GM19463 (cell line): Measurements from ENCODE around the gene MTX1.
"Not testable (repeated sequence)": the region's sequence is repeated elsewhere in the genome, so short reads cannot be mapped to it uniquely, and the experiment has no call there.

Experiments used
- ATAC-seq: cut with Tn5 transposase; IDR thresholded peaks from one replicate; pipeline ENCODE4 v1.9.1; 2021; ENCODE audit warnings: mild to moderate bottlenecking, moderate library complexity; ENCODE audit not compliant: unreplicated experiment

Gene MTX1, protein sequence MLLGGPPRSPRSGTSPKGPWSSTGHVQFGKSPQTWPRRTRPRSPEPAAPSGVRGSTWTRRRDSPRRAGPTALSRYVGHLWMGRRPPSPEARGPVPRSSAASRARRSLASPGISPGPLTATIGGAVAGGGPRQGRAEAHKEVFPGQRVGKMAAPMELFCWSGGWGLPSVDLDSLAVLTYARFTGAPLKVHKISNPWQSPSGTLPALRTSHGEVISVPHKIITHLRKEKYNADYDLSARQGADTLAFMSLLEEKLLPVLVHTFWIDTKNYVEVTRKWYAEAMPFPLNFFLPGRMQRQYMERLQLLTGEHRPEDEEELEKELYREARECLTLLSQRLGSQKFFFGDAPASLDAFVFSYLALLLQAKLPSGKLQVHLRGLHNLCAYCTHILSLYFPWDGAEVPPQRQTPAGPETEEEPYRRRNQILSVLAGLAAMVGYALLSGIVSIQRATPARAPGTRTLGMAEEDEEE

DNA sequence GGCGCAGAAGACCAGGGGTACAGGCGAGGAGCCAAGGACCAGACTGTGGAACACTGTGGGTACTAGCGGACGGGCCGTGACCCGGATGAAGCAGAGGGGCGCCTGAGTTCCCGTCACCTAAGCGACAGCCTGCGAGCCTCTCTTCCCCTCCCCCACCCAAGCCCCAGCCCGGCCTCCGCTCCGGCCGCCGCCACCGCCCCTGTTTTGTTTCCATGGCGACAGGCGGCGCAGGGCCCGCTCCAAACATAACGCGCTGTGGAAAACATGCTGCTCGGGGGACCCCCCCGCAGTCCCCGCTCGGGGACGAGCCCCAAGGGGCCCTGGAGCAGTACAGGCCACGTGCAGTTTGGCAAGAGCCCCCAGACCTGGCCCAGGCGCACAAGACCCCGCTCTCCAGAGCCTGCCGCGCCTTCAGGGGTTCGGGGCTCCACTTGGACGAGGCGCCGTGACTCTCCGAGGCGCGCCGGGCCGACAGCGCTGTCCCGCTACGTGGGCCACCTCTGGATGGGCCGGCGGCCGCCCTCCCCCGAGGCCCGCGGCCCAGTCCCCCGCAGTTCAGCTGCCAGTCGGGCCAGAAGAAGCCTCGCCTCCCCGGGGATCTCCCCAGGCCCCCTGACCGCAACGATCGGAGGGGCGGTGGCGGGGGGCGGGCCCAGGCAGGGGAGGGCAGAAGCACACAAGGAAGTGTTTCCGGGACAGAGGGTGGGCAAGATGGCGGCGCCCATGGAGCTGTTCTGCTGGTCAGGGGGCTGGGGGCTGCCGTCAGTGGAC is at the start of gene MTX1:
Gene MTX1, plus strand, starts transcription at position 155 of the 771 bp plus-strand sequence. Its CDS starts 110 bp downstream, at position 265.
- ATAC-seq, result peak; percentile 83

- no peak for ATAC-seq
These were observed 49.5 kb upstream of the MTX1 start for GRCh38 chr1:155158991-155159390.

DNA sequence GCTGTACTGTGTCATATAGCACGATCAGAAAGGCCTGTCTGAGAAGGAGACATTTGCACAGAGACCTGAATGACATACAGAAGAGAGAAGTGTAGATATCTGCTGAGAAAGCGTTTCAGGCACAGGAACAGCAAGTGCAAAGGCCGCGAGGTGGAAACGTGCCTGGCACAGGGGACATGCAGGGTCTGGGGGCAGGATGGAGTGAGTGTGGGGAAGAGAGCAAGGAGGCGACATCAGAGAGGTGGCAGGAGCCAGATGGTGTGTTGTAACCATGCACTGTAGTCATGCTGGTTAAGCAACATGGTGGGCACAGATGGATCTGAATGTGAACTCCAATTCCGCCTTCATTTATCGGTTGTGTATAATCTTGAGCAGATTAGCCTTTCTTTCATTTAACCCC is 48.4 kb upstream of the MTX1 start:
- no peak for ATAC-seq

GRCh38 chr1:155162631-155163030 is 45.9 kb upstream of the MTX1 start:
- ATAC-seq, result not testable (repeated sequence)

GRCh38 chr1:155163785-155164184 is 44.7 kb upstream of the MTX1 start:
- ATAC-seq, result not testable (repeated sequence)

- not testable (repeated sequence) for ATAC-seq
These were observed 43.9 kb upstream of the MTX1 start for GRCh38 chr1:155164625-155165024.

DNA sequence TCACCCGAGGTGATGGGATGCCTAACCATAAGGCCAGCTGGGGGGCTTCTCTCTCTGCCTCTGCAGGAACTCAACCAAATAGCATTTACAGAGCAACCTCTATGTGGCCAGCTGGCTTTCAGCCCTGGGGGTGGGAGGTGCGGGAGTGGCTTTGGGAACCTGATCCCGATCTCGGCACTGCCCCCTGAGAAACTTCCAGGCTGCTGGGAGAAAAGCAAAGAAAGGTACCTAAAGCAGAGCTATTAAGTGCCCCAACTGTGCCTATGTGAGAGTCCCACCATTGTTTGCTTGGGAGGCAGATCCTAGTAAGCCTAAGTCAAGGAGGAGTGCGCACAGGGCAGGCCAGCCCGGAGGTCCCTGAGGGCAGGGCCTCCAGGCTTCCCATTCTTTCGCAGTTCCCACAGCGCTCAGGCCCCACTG is 42.4 kb upstream of the MTX1 start:
- ATAC-seq, result no peak

GRCh38 chr1:155166471-155167165 is 41.9 kb upstream of the MTX1 start:
- no peak for ATAC-seq

GRCh38 chr1:155167166-155168104 is 41.1 kb upstream of the MTX1 start:
- peak; percentile 41 for ATAC-seq

DNA sequence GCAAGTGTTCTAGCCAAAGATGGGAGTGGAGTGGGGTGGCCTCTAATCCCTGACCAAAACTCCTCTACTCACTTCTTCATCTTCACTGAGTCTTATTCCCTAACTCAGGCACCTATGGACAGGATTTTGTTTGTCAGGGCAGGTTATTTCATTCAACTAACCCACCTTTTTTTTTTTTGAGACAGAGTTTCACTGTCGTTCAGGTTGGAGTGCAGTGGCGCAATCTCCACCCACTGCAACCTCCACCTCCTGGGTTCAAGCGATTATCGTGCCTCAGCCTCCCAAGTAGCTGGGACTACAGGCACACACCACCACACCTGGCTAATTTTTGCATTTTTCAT is 40.4 kb upstream of the MTX1 start:
- not testable (repeated sequence) for ATAC-seq

DNA sequence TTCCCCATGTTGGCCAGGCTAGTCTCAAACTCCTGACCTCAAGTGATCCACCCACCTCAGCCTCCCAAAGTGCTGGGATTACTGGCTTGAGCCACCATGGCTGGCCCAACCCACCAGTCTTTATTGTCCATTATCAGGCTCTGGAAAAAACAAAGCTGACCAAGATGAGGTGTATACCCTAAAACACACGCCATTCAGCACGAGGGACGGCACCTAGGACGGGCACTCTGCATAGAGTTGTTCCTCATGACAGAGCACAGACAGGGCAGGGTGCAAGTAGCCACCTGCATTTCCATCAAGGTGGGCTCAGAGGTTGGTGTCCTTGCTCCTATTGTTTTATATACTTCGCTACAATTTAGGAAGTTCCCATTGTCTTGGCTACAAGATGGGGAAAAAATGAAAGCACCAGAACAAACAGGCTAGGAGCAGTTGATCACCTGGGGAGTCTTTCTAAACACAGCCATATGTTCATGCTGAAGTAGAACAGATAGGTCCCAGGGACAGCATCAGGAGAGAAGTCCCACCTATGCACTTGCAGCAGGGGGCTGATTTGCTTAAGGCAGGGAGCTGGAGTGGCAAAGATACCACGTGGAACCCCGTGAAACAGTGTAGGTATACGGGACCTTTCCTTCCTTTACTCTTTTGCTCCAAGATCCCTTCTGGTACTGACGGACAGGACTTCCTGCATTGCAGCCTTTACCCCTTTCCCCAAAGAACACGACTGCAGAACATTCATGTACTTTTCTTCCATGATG is 39.9 kb upstream of the MTX1 start:
- no peak for ATAC-seq

DNA sequence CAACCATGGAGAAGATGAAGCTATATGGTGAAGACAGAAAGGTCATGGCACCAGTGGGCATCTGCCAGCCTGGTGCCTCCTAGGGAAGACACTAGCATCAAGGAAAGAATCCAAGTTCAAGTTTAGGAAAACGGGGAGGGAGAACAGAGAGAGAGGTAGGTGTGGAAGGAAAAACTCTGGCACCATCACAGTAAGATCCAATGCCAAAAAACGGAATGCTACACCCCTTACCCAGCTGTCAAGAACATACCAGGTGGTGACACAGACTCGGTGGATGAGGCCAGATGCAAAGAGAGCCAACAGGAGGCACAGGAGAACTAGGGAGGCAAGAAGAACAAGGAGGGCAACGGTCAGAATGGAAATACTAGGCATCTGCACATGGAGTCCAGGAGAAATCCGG is 39.0 kb upstream of the MTX1 start:
- ATAC-seq, result no peak

DNA sequence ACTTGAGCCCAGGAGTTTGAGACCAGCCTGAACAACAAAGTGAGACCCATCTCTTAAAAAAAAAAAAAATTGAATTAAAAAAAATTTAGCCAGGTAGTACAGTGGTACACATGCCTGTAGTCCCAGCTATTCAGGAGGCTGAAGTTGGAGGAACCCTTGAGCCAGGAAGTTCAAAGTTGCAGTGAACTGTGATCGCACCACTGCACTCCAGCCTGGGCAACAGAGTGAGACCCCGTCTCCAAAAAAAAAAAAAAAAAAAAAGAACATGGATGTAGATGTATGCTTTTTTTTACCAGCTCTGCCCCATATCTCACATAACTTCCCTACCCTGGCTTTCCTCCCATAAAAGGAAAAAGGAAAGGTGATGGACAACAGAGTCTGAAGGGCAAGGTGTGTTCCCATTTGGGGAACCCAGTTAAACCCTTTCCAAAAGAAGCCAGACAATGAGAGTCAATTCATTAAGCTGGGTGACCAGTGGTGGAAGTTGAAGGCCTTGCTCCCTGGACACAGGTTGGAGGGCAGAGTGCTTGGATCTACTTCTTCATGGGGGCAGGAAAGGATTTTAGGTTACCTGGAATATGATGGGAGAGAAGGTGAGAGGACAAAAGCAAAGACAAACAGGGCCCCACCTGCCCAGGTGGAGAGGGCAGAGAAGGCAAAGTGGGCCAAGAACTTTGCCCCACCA is 38.3 kb upstream of the MTX1 start:
- ATAC-seq, result no peak

DNA sequence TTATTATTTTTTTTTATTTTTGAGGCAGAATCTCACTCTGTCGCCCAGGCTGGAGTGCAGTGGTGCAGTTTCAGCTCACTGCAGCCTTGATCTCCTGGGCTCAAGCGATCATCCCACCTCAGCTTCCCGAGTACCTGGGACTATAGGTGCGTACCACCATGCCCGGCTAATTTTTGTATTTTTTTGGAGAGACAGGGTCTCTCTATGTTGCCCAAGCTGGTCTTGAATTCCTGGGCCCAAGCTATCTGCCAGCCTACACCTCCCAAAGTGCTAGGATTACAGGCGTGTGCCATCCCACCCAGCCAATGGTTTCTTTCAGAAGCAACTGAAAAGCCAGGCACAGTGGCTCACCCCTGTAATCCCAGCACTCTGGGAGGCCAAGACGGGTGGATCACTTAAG is 37.7 kb upstream of the MTX1 start:
- no peak for ATAC-seq

- peak; percentile 19 for ATAC-seq
These were observed 36.4 kb upstream of the MTX1 start for GRCh38 chr1:155171836-155172731.

DNA sequence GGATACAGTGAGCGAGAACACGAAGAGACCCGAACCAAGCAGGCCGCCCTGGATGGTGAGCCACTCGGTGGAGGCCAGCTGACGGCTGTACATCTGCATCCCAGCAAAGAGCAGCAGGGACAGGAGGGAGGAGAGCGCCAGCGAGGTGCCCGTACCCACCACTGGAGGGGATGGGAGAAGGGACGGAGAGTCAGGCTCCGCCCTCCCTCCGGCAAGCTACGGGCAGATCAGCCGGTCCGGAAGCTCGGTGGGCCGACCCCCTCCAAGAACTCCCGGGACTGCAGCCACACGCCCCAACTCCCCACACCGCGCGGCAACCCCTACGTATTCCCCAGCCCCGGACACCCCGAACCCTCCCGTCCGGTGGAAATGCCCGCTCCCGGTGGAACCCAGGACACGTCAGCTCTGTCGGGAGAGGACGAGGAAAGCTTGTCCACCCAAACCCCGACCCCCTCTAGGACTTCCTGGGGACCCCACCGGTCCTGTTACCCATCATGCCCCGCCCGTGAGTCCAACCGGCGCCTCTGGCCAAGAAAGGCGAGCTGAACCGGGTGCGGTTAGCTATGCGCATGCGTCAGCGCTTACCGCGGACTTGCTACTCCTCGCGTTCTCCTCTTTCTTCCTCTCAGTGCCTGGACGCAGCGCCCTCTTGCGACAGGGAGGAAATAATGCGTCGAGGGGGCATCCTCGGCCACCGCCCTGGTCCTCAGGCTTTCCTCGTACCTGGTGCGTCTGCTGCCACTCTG is 35.6 kb upstream of the MTX1 start, which contains the start of gene KRTCAP2:
Gene KRTCAP2, minus strand, starts transcription at position 573 of the 746 bp plus-strand sequence. Its CDS starts 80 bp downstream, at position 493.
- peak; percentile 73 for ATAC-seq
